D341Med (cell line): ENCODE measurements around the gene SEC24D.
"Not testable (repeated sequence)": the region's sequence is repeated elsewhere in the genome, so short reads cannot be mapped to it uniquely, and the experiment has no call there.

Experiments
- DNase-seq: peaks from one replicate; pipeline ENCODE4 v3.0.0; 2012; ENCODE audit warnings: low spot score

Gene SEC24D

GRCh38 chr4:118835571-118836300 lies at the start of gene SEC24D:
TSS of gene SEC24D (minus strand) at chr4:118836126. CDS start at chr4:118833696, 2,430 bp downstream.
- DNase-seq, result peak; percentile 100

GRCh38 chr4:118884716-118885115 lies 48.8 kb upstream of the SEC24D start:
- no peak for DNase-seq

GRCh38 chr4:118883861-118884260 lies 47.9 kb upstream of the SEC24D start:
- no peak for DNase-seq

- DNase-seq, result no peak
Measured at GRCh38 chr4:118881512-118882146, 45.7 kb upstream of the SEC24D start.

GRCh38 chr4:118879409-118879808 lies 43.5 kb upstream of the SEC24D start:
- DNase-seq, result no peak

- not testable (repeated sequence) for DNase-seq
Measured at GRCh38 chr4:118878507-118878906, 42.6 kb upstream of the SEC24D start.

- no peak for DNase-seq
Measured at GRCh38 chr4:118877797-118878196, 41.9 kb upstream of the SEC24D start.

- no peak for DNase-seq
Measured at GRCh38 chr4:118872181-118872580, 36.3 kb upstream of the SEC24D start.

GRCh38 chr4:118869808-118870342 lies 33.9 kb upstream of the SEC24D start:
- no peak for DNase-seq

- DNase-seq, result no peak
Measured at GRCh38 chr4:118867311-118868067, 31.6 kb upstream of the SEC24D start.

GRCh38 chr4:118866442-118866841 lies 30.5 kb upstream of the SEC24D start:
- no peak for DNase-seq

- DNase-seq, result peak; percentile 75
Measured at GRCh38 chr4:118865091-118865708, 29.3 kb upstream of the SEC24D start.

GRCh38 chr4:118858779-118859178 lies 22.9 kb upstream of the SEC24D start:
- no peak for DNase-seq

- no peak for DNase-seq
Measured at GRCh38 chr4:118857760-118858159, 21.8 kb upstream of the SEC24D start.

GRCh38 chr4:118850488-118851173 lies 14.7 kb upstream of the SEC24D start:
- no peak for DNase-seq

- no peak for DNase-seq
Measured at GRCh38 chr4:118849867-118850487, 14.1 kb upstream of the SEC24D start.

- DNase-seq, result no peak
Measured at GRCh38 chr4:118848901-118849300, 13.0 kb upstream of the SEC24D start.

GRCh38 chr4:118848242-118848641 lies 12.3 kb upstream of the SEC24D start:
- no peak for DNase-seq

- DNase-seq, result no peak
Measured at GRCh38 chr4:118846979-118847378, 11.1 kb upstream of the SEC24D start.

GRCh38 chr4:118845552-118846050 lies 9.7 kb upstream of the SEC24D start:
- DNase-seq, result peak; percentile 61

- DNase-seq, result no peak
Measured at GRCh38 chr4:118843237-118843636, 7.3 kb upstream of the SEC24D start.
